Trophoblast cell (in vitro differentiated cells and primary cell): ENCODE results near the gene NEAT1.
"Not testable (repeated sequence)": the region's sequence is repeated elsewhere in the genome, so short reads cannot be mapped to it uniquely, and the experiment has no call there.

Source experiments
- DNase-seq, 2 donors: peaks; one replicate each; pipeline ENCODE4 v3.0.0-alpha.2; 2016
- H2AFZ ChIP-seq: 2 replicates; pipeline ENCODE4 v1.6.1; 2013; ENCODE audit warnings: low read length, moderate library complexity, mild to moderate bottlenecking; ENCODE audit not compliant: insufficient read depth, poor library complexity
- H2AK5ac ChIP-seq: 2 replicates; pipeline ENCODE4 v1.6.1; 2013; ENCODE audit warnings: mild to moderate bottlenecking, low read length
- H2BK120ac ChIP-seq: 2 replicates; pipeline ENCODE4 v1.6.1; 2013; ENCODE audit warnings: low read length, mild to moderate bottlenecking, moderate library complexity; ENCODE audit not compliant: insufficient read depth, poor library complexity
- H2BK12ac ChIP-seq: 2 replicates; pipeline ENCODE4 v1.6.1; 2013; ENCODE audit warnings: mild to moderate bottlenecking, low read length, moderate library complexity
- H2BK5ac ChIP-seq: 2 replicates; pipeline ENCODE4 v1.6.1; 2013; ENCODE audit warnings: low read length, low read depth, moderate library complexity, mild to moderate bottlenecking; ENCODE audit not compliant: poor library complexity
- H3K14ac ChIP-seq: 2 replicates; pipeline ENCODE4 v1.6.1; 2013; ENCODE audit warnings: mild to moderate bottlenecking, low read length
- H3K18ac ChIP-seq: 2 replicates; pipeline ENCODE4 v1.6.1; 2013; ENCODE audit warnings: mild to moderate bottlenecking, low read length
- H3K23ac ChIP-seq: 2 replicates; pipeline ENCODE4 v1.6.1; 2013; ENCODE audit warnings: low read length
- H3K27ac ChIP-seq: 2 replicates; pipeline ENCODE4 v1.5.1; 2013; ENCODE audit warnings: low read depth, mild to moderate bottlenecking, inconsistent platforms, low read length, moderate library complexity
- H3K27me3 ChIP-seq: 2 replicates; pipeline ENCODE4 v1.6.1; 2013; ENCODE audit warnings: inconsistent platforms, mild to moderate bottlenecking, low read length, moderate library complexity; ENCODE audit not compliant: insufficient read depth
- H3K36me3 ChIP-seq, 2 experiments: 1 replicate in 1 of 2; 2 replicates in 1 of 2; pipeline ENCODE4 v1.6.1; 2013; ENCODE audit warnings: low read length in 2 of 2, mild to moderate bottlenecking in 2 of 2, moderate library complexity in 1 of 2; ENCODE audit not compliant: insufficient read depth in 2 of 2, control insufficient read depth in 1 of 2
- H3K4ac ChIP-seq: 2 replicates; pipeline ENCODE4 v1.6.1; 2013; ENCODE audit warnings: low read depth, mild to moderate bottlenecking, low read length, moderate library complexity
- H3K4me1 ChIP-seq, 2 experiments: 1 replicate in 1 of 2; 2 replicates in 1 of 2; pipeline ENCODE4 v1.6.1; 2013; ENCODE audit warnings: low read length in 2 of 2, mild to moderate bottlenecking in 2 of 2, moderate library complexity in 1 of 2; ENCODE audit not compliant: insufficient read depth in 2 of 2, control insufficient read depth in 1 of 2
- H3K4me2 ChIP-seq: 2 replicates; pipeline ENCODE4 v1.6.1; 2013; ENCODE audit warnings: inconsistent platforms, mild to moderate bottlenecking, low read length, moderate library complexity
- H3K4me3 ChIP-seq: 2 replicates; pipeline ENCODE4 v1.5.1; 2013; ENCODE audit warnings: mild to moderate bottlenecking, low read depth, low read length, inconsistent platforms
- H3K79me1 ChIP-seq: one replicate; pipeline ENCODE4 v1.6.1; 2013; ENCODE audit warnings: low read length
- H3K79me2 ChIP-seq: 2 replicates; pipeline ENCODE4 v1.6.1; 2013; ENCODE audit warnings: low read length, mild to moderate bottlenecking; ENCODE audit not compliant: control insufficient read depth, insufficient read depth, poor library complexity
- H3K9ac ChIP-seq: 2 replicates; pipeline ENCODE4 v1.6.1; 2013; ENCODE audit warnings: mild to moderate bottlenecking, low read length
- H3K9me3 ChIP-seq: 2 replicates; pipeline ENCODE4 v1.6.1; 2013; ENCODE audit warnings: low read depth, mild to moderate bottlenecking, control low read depth, inconsistent platforms, low read length; ENCODE audit not compliant: insufficient read depth
- H4K12ac ChIP-seq: 2 replicates; pipeline ENCODE4 v1.6.1; 2013; ENCODE audit warnings: low read depth, mild to moderate bottlenecking, low read length, moderate library complexity
- H4K8ac ChIP-seq: 2 replicates; pipeline ENCODE4 v1.6.1; 2013; ENCODE audit warnings: low read depth, mild to moderate bottlenecking, low read length, moderate library complexity
- H4K91ac ChIP-seq: one replicate; pipeline ENCODE4 v1.6.1; 2013; ENCODE audit warnings: low read depth, mild to moderate bottlenecking, low read length, moderate library complexity
- WGBS: extraction: QIAGEN DNeasy Blood & Tissue Kit; methylation state at CpG from one replicate; pipeline ENCODE4 v1.1.7; 2013; ENCODE audit warnings: missing lambda C conversion rate; ENCODE audit not compliant: insufficient read length, insufficient coverage; ENCODE audit errors: extremely low coverage; 5-methylcytosine and 5-hydroxymethylcytosine counted together

NEAT1 gene

DNA sequence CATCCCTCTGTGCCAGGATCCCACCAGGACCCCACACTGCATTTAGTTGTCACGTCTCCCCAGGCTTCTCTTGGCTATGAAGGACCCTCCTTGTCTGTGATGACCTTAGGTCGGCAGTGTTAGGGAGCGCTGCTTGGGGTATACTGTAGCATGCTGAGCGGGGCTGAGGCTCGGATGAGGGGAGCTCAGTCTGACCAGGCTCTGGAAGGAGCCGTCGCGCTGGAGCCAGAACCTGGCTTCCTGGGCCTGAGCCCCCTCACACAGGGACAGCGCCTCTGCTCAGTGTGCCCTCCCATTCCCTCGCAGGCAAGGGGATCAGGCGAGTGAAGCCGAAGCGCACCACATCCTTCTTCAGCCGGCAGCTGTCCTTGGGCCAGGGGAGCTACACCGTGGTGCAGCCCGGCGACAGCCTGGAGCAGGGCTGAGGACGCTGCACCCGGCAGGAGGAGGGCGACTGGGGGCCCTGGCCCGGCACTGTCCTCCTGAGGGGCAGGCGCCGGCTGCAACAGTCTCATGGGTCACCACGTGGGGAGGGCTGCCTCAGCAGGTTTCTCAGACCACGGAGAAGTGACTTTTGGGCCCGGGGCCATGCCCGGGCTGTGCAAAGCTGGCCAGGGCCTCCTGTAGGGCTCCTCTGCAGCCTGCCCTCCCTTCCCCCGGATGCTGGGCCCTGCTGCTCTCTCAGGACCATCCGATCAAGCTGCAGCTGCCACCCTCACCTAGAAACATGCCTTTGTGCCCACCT, 11.5 kb upstream of the NEAT1 start:
- H2AK5ac ChIP-seq: no peak overlapping the region
- no peak overlapping the region for H2BK5ac ChIP-seq
- H2BK12ac ChIP-seq: no peak overlapping the region
- no peak overlapping the region for H3K18ac ChIP-seq
- no peak overlapping the region for H3K4me2 ChIP-seq
- H3K27ac ChIP-seq: no peak overlapping the region
- peaks cover 0 to 3% of the 10 kb centered on the region in 2 experiments for H3K4me1 ChIP-seq
- H3K79me1 ChIP-seq: no peaks in the 10 kb centered on the region
- no peak overlapping the region for H4K8ac ChIP-seq
- peaks cover 44 to 52% of the 10 kb centered on the region in 2 experiments for H3K36me3 ChIP-seq
- H3K4ac ChIP-seq: no peak overlapping the region
- no peak overlapping the region for H3K4me3 ChIP-seq
- H2AFZ ChIP-seq: no peak overlapping the region
- H2BK120ac ChIP-seq: no peak overlapping the region
- no peak overlapping the region for H3K14ac ChIP-seq
- H4K12ac ChIP-seq: no peak overlapping the region
- no peak overlapping the region for H4K91ac ChIP-seq
- no peaks in the 10 kb centered on the region for H3K27me3 ChIP-seq
- no CpG with 5 or more reads among the region's 29 CpGs for WGBS
- DNase-seq: no peak
- H3K9ac ChIP-seq: no peak overlapping the region
- no peaks in the 10 kb centered on the region for H3K79me2 ChIP-seq
- no peak overlapping the region for H3K23ac ChIP-seq
- no peaks in the 10 kb centered on the region for H3K9me3 ChIP-seq

DNA sequence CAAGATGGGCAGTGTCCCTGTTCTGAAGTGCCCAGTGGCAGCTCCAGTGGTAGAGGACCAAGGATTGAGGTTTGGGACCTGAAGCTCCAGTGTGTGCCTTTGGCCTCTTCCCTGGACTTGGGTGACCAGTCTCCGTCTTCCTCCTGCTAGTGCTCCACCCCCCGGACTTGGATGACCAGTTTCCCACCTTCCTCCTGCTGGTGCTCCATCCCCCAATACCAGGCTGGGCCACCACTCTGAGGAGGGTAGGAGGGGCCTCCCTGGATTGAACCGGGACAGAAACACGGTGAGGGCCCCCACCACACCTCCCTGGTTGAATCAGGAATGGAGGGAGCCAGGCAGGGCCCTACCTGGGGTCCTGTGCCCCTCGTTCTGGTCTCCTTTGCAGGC, 10.9 kb upstream of the NEAT1 start:
- Histone ChIP-seq H3K27me3 (no peaks in the 10 kb centered on the region), H2BK5ac (no peak overlapping the region), H4K8ac (no peak overlapping the region), H4K91ac (no peak overlapping the region), H3K4me2 (no peak overlapping the region), H3K79me1 (no peaks in the 10 kb centered on the region), H3K9me3 (no peaks in the 10 kb centered on the region), H4K12ac (no peak overlapping the region), H3K4me1 (peaks cover 3 to 6% of the 10 kb centered on the region in 2 experiments), H3K4me3 (no peak overlapping the region), H3K23ac (no peak overlapping the region), H3K36me3 (peaks cover 40 to 48% of the 10 kb centered on the region in 2 experiments), H3K79me2 (no peaks in the 10 kb centered on the region), H2AK5ac (no peak overlapping the region), H2BK120ac (no peak overlapping the region), H2BK12ac (no peak overlapping the region), H3K18ac (no peak overlapping the region), H3K4ac (no peak overlapping the region), H3K9ac (no peak overlapping the region), H2AFZ (no peak overlapping the region), H3K27ac (no peak overlapping the region), H3K14ac (no peak overlapping the region)
- WGBS: no CpG with 5 or more reads among the region's 5 CpGs
- DNase-seq: no peak

DNA sequence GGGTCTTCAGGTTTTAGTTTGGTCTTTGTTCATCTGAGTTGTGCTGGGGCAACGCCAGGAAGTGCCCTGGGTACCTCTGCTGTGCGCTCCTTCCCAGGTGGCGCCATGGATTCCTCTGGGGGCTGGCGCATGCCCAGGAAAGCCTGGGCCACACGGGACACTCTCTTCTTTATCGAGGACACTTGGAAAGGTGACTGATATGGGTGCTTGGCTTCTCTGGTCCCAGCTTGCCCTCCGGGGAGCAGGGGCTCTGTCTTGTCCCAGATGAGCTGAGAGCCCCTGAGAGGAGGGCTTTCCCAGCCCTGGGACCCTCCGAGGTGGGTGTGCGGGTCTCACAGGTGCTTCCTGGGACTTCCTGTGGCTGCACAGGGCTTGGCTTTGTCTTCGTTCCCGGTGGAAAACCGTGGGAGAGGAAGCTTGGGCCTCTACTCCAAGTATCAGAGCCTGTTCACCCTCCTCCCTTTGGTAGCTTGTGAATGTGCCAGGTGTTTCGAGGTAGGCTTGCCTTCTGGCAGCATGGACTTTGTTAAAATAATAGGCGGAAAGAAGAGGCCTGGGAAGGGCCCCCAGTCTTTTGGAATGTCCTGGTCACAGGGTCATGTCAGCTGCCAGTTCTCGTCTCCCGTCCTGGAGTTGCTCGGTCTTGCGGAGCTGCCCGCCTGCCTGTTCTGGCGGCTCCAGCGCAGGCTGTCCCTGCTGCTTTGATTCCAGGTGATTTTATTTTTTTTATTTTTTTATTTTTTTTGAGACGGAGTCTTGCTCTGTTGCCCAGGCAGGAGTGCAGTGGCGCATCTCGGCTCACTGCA, 10.1 kb upstream of the NEAT1 start:
- H4K8ac ChIP-seq: no peak overlapping the region
- no peak overlapping the region for H3K9ac ChIP-seq
- no peak overlapping the region for H3K14ac ChIP-seq
- H3K4me1 ChIP-seq: peaks cover 11 to 13% of the 10 kb centered on the region in 2 experiments
- no peak overlapping the region for H2BK120ac ChIP-seq
- no peak overlapping the region for H2AFZ ChIP-seq
- H3K18ac ChIP-seq: no peak overlapping the region
- no peak overlapping the region for H3K27ac ChIP-seq
- no peak overlapping the region for H3K4ac ChIP-seq
- H2BK5ac ChIP-seq: no peak overlapping the region
- no peak overlapping the region for H3K4me2 ChIP-seq
- no peak overlapping the region for H2AK5ac ChIP-seq
- H3K27me3 ChIP-seq: no peaks in the 10 kb centered on the region
- H3K4me3 ChIP-seq: no peak overlapping the region
- no peak overlapping the region for H4K91ac ChIP-seq
- peaks cover 37 to 45% of the 10 kb centered on the region in 2 experiments for H3K36me3 ChIP-seq
- no peak for DNase-seq
- no CpG with 5 or more reads among the region's 24 CpGs for WGBS
- no peak overlapping the region for H2BK12ac ChIP-seq
- H3K79me1 ChIP-seq: peaks cover 7% of the 10 kb centered on the region
- peaks cover 4% of the 10 kb centered on the region for H3K79me2 ChIP-seq
- H4K12ac ChIP-seq: no peak overlapping the region
- no peak overlapping the region for H3K23ac ChIP-seq
- no peaks in the 10 kb centered on the region for H3K9me3 ChIP-seq

DNA sequence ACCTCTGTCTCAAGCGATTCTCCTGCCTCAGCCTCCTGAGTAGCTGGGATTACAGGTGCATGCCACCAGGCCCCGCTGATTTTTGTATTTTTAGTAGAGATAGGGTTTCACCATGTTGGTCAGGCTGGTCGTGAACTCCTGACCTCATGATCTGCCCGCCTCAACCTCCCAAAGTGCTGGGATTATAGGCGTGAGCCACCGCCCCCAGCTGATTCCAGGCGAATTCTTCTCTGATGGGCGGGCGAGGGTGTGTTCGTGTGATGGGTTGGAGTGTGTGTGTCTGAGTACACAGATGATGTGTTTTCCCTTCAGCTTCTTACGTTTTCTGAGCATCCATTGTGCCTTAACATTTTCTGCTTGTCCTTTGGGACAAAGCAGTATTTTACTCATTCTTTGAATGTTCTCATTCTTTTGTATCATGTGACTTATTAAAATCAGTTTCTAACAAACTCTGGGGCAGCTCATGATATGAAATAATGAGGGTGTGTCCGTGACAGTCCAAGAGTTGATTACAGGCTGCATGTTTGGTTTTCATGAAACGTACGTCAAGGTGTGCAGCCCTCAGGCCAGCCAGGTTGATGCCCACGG, 9.4 kb upstream of the NEAT1 start:
- H3K4me3 ChIP-seq, H3K4ac ChIP-seq, H2BK120ac ChIP-seq, H3K4me2 ChIP-seq, H4K91ac ChIP-seq, H4K8ac ChIP-seq, H2AK5ac ChIP-seq, H4K12ac ChIP-seq, H2BK12ac ChIP-seq, H3K27ac ChIP-seq, H3K18ac ChIP-seq, H3K79me2 ChIP-seq, H2AFZ ChIP-seq, H3K14ac ChIP-seq, H3K27me3 ChIP-seq, H3K9me3 ChIP-seq, H3K9ac ChIP-seq, H2BK5ac ChIP-seq, DNase-seq, H3K23ac ChIP-seq: not testable (repeated sequence)
- H3K79me1 ChIP-seq: peaks cover 14% of the 10 kb centered on the region
- H3K36me3 ChIP-seq: peaks cover 35 to 45% of the 10 kb centered on the region in 2 experiments
- WGBS: no CpG with 5 or more reads among the region's 15 CpGs
- peaks cover 18 to 20% of the 10 kb centered on the region in 2 experiments for H3K4me1 ChIP-seq
